HG02852 (cell line): ENCODE data around the gene MUC5B.
"Not testable (repeated sequence)": the region's sequence is repeated elsewhere in the genome, so short reads cannot be mapped to it uniquely, and the experiment has no call there.

Source experiments
- ATAC-seq: cut with Tn5 transposase; IDR thresholded peaks from one replicate; pipeline ENCODE4 v1.9.1; 2021; ENCODE audit warnings: mild to moderate bottlenecking, moderate library complexity; ENCODE audit not compliant: unreplicated experiment

Gene MUC5B

DNA sequence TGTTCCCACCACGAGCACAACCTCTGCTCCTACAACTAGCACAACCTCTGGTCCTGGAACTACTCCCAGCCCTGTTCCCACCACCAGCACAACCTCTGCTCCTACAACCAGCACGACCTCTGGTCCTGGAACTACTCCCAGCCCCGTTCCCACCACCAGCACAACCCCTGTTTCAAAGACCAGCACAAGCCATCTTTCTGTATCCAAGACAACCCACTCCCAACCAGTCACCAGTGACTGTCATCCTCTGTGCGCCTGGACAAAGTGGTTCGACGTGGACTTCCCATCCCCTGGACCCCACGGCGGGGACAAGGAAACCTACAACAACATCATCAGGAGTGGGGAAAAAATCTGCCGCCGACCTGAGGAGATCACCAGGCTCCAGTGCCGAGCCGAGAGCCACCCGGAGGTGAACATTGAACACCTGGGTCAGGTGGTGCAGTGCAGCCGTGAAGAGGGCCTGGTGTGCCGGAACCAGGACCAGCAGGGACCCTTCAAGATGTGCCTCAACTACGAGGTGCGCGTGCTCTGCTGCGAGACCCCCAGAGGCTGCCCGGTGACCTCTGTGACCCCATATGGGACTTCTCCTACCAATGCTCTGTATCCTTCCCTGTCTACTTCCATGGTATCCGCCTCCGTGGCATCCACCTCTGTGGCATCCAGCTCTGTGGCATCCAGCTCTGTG lies 30.9 kb upstream of the MUC5B start:
- not testable (repeated sequence) for ATAC-seq

DNA sequence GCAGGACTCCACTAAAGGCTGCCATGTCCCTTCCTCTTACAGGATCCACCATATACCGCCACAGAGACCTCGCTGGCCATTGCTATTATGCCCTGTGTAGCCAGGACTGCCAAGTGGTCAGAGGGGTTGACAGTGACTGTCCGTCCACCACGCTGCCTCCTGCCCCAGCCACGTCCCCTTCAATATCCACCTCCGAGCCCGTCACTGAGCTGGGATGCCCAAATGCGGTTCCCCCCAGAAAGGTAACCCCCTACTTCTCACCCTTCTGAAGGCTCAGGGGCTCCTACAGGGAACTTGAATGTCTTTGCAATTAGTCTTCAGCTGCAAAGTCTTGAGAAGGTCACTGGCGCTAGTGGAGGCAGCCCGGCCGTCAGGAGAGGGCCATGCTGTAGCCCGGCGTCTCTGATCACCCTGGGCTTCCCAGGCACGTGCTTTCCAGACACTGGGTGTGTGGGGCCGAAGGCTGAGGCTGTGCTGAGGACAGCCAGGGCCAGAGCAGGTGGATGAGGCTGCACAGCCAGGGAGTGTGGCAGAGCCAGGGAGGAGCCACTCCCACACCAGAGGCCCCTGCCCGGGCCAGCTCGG lies 30.0 kb upstream of the MUC5B start:
- no peak for ATAC-seq

DNA sequence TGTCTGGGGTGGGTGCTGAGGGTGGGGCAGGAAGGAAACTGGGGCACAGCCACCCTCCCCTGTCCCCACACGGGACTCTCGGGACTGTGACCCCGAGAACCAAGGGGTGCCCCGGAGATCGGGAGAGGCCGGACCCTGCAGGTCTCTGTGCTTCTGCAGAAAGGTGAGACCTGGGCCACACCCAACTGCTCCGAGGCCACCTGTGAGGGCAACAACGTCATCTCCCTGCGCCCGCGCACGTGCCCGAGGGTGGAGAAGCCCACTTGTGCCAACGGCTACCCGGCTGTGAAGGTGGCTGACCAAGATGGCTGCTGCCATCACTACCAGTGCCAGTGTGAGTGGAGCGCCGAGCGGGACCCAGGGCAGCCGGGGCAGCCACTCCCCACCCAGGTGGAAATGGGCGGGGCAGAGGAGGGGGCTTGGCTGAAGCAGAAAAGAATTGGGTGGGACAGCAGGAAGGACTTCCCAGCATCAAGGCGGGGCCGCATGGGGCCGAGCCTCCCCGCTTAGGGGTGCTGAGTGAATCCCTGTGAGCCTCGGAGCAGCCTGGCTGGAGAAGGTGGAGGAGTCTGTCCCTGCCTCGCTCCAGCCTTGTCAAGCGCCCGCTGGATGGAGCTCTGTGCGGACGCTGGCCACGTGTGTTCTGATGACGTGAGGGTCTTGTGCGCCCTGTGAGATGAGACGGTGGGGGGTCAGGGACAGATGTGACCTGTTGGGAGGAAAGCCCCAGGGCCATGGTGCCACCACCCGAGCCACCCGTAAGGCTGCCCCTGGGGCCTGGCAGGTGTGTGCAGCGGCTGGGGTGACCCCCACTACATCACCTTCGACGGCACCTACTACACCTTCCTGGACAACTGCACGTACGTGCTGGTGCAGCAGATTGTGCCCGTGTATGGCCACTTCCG lies 29.3 kb upstream of the MUC5B start:
- no peak for ATAC-seq

DNA sequence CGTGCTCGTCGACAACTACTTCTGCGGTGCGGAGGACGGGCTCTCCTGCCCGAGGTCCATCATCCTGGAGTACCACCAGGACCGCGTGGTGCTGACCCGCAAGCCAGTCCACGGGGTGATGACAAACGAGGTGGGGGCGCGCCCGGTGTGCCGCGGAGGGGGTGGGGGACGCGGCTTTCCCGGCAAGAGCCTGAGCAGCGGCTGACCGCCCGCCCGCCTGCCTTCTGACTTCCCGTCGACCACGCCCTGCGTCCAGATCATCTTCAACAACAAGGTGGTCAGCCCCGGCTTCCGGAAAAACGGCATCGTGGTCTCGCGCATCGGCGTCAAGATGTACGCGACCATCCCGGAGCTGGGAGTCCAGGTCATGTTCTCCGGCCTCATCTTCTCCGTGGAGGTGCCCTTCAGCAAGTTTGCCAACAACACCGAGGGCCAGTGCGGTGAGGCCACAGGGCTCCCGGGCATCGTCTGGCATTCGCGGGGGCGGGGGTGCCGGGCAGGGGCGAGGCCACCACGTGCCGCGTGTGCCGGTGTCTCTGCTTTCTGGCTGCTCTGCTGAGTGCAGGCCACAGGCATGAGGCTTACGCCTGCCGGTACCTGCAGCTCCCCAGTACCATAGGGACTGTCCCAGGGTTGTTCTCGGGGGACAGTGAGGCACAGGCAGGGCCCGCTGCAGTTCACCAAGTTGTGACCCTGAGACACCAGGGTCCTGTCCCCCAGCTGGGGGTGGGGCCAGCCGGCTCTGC lies 28.5 kb upstream of the MUC5B start:
- ATAC-seq = no peak

DNA sequence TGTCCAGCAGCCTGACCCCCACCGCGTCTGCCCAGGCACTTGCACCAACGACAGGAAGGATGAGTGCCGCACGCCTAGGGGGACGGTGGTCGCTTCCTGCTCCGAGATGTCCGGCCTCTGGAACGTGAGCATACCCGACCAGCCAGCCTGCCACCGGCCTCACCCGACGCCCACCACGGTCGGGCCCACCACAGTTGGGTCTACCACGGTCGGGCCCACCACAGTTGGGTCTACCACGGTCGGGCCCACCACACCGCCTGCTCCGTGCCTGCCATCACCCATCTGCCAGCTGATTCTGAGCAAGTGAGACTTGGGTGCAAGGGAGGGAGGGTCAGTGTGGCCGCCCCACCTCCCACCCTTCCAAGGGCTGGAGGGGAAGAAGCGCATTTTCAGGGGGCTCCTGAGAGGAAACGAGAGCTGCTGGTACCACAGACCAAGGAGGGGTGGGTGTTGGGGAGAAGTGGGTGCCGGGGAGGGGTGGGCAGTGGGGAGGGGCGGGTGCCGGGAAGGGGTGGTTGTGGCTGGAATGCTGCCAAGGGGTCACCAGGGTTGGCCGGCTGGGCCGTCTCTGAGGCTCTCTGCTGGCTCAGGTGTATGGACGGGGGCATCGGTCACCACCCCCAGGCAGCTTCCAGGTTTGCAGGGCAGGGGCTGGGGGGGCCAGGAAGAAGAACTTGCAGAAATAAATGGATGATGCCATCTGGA lies 27.7 kb upstream of the MUC5B start:
- ATAC-seq = no peak

DNA sequence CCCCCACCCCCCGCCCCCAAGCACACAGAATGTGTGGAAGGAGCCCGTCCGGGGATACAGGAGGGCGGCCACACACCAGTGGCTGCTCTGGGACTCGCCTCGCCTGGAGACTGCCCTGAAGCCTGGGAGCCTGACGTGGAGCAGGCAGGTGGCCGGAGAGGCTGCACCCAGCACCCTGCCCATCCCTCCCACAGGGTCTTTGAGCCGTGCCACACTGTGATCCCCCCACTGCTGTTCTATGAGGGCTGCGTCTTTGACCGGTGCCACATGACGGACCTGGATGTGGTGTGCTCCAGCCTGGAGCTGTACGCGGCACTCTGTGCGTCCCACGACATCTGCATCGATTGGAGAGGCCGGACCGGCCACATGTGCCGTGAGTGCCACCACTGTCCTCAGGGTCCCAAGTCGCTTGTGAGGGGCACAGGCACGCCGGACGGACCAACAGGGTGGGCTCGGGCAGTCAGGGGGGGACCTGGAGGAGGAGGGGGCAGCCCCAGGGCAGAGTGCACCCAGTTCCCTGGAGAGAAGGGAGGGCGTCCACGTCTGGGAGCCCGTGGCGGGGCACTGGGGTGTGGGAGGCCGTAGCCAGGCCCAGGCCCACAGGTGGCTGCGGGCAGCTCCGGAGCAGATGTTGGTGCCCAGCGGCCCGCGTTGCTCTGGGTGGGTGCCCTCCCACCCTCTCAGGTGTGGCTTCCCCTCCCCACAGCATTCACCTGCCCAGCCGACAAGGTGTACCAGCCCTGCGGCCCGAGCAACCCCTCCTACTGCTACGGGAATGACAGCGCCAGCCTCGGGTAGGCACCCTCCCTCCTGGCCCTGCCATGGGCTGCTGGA lies 27.0 kb upstream of the MUC5B start:
- ATAC-seq = no peak

DNA sequence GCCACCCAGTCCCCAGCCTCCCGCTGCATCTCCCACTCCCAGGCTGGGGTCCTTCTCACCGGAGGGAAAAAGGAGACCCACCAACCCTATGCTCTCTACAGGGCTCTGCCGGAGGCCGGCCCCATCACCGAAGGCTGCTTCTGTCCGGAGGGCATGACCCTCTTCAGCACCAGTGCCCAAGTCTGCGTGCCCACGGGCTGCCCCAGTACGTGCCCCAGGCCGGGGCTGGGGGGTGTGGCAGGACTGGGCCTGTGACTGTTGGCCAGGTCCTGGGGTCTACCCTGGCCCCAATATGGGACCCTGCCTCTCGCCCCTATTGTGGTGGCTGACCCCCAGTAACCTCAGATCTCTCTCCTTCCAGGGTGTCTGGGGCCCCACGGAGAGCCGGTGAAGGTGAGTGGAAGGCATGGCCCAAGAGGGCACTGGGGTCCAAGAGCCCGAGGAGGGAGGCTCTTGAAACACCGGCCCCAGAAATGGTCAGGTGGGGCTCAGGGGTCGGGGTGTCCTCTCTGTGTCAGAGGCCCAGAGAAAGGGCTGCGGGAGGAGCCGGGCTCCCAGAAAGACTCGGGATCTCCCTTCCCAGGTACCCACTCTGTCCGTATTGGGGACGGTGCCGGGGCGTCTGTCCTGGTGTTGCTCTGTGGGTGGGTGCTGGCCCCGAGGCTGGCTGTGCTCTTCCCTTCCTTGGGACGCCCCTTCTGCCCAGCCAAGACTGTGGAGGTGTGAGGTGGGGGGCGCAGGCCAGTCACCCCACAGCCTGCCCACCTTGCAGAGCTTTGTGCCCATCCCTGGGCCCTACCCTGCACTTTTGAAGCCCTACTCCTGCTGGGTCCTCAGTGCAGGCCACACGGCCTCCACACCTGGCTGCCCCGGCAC lies 26.1 kb upstream of the MUC5B start:
- ATAC-seq = no peak

DNA sequence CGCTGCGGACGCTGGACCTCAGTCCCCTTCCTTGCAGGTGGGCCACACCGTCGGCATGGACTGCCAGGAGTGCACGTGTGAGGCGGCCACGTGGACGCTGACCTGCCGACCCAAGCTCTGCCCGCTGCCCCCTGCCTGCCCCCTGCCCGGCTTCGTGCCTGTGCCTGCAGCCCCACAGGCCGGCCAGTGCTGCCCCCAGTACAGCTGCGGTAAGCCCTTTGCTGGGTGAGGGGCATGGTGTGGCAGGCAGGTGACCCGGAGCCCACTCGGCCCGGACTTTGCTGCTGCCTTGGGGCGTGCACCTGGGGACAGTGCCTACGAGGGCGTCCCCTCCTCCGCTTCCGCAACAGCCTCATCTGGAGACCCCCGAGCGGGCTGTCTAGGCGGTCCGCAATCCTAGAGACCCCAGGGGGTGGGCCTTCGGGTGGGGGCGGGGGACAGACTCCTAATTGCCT lies 25.4 kb upstream of the MUC5B start:
- ATAC-seq = no peak

DNA sequence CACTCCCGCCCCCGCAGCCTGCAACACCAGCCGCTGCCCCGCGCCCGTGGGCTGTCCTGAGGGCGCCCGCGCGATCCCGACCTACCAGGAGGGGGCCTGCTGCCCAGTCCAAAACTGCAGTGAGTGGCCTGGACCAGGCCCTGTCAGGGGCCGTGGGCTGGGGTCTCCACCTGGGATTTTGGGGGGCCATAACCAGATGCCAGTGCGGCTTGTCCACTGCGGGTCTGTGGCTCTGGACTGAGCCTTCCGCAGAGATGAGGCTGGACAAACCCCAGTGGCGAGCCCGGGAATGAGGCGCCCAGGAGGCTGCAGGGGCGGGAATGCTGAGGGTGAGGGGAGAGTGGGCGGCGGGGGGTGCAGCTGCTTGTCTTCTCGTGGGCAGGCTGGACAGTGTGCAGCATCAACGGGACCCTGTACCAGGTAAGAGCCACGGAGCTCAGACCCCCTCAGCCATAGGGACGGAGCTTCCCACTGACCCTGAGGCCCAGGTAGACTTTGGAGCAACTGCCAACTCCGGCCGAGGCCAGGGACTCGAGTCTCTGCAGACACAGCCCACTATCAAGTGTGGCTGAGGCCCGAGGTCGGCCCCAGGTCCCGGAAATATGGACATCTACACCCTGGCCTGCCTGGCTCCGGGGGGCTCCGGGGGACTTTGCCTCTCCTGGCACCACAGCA lies 24.8 kb upstream of the MUC5B start:
- no peak for ATAC-seq

DNA sequence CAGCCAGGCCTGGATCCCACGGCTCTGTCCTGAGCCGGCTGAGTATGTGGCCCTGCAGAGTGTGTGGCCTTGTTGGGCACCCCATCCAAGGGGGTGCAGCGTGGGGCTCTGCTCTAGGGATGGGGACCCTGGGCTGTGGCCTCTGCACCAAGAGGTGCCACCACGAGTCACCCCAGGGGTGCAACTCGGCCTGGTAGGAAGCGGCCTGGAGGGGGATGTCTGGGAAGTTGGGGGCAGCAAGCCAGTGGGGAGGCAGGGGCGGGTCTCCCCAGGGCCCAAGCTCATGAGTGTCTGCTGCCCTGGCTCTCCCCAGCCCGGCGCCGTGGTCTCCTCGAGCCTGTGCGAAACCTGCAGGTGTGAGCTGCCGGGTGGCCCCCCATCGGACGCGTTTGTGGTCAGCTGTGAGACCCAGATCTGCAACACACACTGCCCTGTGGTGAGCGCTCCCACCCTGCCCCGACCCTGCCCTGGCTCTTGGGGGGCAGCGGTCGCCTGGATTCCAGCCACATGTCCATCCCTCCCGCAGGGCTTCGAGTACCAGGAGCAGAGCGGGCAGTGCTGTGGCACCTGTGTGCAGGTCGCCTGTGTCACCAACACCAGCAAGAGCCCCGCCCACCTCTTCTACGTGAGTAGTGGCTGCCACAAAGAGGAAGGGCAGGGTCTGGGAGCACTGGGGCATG lies 24.2 kb upstream of the MUC5B start:
- ATAC-seq = no peak

DNA sequence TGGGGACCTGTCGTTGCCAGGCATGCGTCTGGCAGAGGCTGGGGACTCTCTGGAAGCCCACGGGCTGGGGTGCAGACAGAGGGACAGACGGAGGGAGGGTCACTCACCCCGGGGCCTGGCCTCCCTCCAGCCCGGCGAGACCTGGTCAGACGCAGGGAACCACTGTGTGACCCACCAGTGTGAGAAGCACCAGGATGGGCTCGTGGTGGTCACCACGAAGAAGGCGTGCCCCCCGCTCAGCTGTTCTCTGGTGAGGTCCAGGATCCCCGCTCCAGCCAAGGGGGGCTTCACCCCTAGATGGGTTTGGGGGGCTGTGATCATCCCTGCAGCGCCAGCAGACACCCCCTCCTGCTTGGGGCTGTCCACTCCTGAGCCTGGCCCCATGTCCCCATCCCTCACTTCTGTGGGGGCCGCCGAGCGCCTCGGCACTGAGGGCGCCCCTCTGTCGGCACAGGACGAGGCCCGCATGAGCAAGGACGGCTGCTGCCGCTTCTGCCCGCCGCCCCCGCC lies 23.6 kb upstream of the MUC5B start:
- ATAC-seq = no peak

DNA sequence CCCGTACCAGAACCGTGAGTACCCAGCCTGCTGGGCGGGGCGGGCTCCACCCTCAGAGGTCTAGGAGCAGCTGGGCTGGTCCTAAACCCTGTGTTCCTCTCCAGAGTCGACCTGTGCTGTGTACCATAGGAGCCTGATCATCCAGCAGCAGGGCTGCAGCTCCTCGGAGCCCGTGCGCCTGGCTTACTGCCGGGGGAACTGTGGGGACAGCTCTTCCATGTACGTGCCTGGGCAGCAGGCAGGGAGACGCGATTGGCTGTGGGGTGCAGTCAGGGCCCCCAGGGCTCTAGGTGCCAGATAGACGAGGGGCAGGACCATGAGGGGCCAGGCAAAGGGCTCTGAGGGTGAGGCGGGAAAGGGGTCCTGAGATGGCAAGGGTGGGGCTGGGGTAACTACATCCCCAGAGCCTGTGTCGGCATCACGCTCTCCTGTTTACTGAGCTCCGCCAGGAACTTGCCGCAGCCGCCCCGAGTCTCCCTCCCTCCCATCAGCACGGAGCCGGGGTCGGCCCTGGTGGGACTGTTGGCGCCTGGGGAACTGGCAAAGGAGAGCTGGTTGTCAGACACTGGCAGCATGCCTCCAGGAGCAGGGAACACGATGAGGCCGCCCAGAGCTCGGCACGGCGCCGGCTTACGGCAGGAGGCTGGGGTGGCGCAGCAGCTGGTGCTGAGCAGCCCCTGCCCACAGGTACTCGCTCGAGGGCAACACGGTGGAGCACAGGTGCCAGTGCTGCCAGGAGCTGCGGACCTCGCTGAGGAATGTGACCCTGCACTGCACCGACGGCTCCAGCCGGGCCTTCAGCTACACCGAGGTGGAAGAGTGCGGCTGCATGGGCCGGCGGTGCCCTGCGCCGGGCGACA lies 22.9 kb upstream of the MUC5B start:
- ATAC-seq = no peak

DNA sequence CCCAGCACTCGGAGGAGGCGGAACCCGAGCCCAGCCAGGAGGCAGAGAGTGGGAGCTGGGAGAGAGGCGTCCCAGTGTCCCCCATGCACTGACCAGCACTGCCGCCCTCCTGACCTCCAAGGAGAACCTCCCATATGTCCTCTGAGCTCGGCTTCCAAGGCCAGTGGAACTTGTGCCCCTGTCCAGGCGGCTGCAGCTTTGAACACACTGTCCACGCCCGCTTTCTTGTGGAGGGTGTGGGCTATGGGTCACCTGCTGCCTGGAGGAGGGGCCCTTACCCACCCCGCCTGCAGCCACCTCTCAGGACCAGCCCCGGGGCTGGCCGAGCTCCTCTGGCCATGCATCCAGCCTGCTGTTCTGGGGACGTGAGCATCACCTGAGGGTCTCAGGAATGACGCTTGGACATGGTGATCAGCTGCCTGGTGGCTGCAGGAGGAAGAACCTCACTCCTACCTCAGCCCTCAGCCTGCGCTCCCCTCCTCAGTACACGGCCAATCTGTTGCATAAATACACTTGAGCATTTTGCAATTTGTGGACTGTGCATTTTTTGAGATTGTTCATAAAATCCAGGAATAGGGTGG lies 22.2 kb upstream of the MUC5B start:
- ATAC-seq = no peak

DNA sequence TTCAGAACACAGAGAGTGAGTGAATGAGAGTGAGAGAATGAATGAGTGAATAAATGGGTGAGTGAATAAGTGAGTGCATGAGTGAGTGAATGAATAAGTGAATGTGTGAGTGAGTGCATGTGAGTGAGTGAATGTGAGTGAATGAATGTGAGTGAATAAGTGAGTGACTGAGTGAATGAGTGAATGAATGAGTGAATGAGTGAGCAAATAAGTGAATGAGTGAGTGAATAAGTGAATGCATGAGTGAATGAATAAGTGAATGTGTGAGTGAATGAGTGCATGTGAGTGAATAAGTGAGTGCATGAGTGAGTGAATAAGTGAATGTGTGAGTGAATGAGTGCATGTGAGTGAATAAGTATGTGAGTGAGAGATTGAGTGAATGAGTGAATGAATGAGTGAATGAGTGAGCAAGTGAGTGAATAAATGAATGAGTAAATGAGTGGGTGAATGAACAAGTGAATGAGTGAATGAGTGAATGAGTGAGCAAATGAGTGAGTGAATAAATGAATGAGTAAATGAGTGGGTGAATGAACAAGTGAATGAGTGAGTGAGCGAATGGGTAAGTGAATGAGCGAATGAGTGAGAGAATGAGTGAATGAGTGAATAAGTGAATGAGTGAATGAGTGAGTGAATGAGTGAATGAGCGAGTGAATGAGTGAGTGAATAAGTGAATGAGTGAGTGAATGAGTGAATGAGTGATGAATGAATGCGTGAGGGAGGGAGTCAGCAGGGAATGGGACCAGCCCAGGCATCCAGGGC lies 21.3 kb upstream of the MUC5B start:
- ATAC-seq = no peak

DNA sequence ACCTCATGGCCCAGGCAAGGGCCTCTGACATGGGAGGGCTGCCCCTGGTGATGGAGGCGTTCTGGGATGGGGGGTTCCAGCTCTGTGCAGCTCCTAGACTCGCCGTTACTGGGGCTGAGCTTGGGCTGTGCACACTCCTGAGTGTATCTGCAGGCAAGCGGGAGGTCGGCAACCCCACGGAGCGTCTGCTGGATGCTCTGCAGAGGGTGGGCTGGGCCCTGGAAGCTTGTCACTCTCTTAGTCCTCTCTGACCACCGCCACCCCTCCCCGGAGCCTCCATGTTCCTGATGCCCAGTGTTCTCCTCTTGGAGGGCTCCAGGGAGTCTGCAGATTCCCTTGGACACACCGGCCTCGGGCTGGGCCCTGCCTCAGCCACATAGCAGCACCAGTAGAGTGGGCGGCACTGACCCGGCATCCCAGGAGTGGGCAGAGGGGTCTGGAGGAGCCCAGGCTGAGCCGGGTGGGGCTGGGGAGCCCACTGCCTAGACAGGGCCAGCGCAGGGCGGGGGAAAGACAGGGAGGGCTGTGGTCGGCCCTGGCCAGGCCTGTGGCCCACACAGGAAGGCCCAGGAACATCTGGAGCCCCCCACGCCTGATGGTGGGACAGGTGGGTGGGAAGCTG lies 20.6 kb upstream of the MUC5B start:
- no peak for ATAC-seq
